Cardiac fibroblast (primary cell): Measurements from ENCODE around the gene ADARB1.
A peak's percentile ranks its signal among the peaks of the same experiment; 100 is the strongest.
"Not testable (repeated sequence)": the region's sequence is repeated elsewhere in the genome, so short reads cannot be mapped to it uniquely, and the experiment has no call there.

Source experiments
- DNase-seq, 2 donors: peaks; one replicate each; pipeline versions ENCODE4 v3.0.0 to v3.0.0-alpha.2; 2010; ENCODE audit warnings: low read depth in 2 of 2
- H3K4me3 ChIP-seq, 2 donors: replicated peaks in 1 of 2; 1 replicate in 1 of 2; 2 replicates in 1 of 2; pipeline ENCODE4 v1.5.1; 2011; ENCODE audit warnings: low read depth in 2 of 2, low read length in 2 of 2, mild to moderate bottlenecking in 2 of 2, moderate library complexity in 1 of 2
- CTCF ChIP-seq: IDR thresholded peaks from one replicate; pipeline ENCODE4 v1.5.1; 2011; ENCODE audit warnings: low read depth, mild to moderate bottlenecking, low read length, inconsistent platforms

ADARB1 gene

GRCh38 chr21:45130324-45130774 lies 56.0 kb downstream of the ADARB1 start:
- H3K4me3 ChIP-seq = peak overlapping the region; percentile 30 to 41
- TF ChIP-seq CTCF = no peak
- peak; percentile 81 to 83 for DNase-seq

- no peak for TF ChIP-seq CTCF
- H3K4me3 ChIP-seq = no peak overlapping the region
- DNase-seq = no peak
These were observed 57.2 kb downstream of the ADARB1 start for GRCh38 chr21:45131537-45131999.

GRCh38 chr21:45132841-45133573 lies 58.6 kb downstream of the ADARB1 start:
- TF ChIP-seq CTCF = no peak
- peak in 1 of 2 donors; percentile 25 for DNase-seq
- H3K4me3 ChIP-seq = no peak overlapping the region

GRCh38 chr21:45133574-45134278 lies 59.3 kb downstream of the ADARB1 start:
- DNase-seq, H3K4me3 ChIP-seq: not testable (repeated sequence)

GRCh38 chr21:45134279-45135076 lies 60.1 kb downstream of the ADARB1 start:
- no peak overlapping the region for H3K4me3 ChIP-seq
- no peak for DNase-seq
- TF ChIP-seq CTCF = no peak

GRCh38 chr21:45135122-45135521 lies 60.7 kb downstream of the ADARB1 start:
- no peak for DNase-seq
- H3K4me3 ChIP-seq = no peak overlapping the region
- no peak for TF ChIP-seq CTCF

GRCh38 chr21:45135868-45136267 lies 61.5 kb downstream of the ADARB1 start:
- TF ChIP-seq CTCF = no peak
- no peak for DNase-seq
- no peak overlapping the region for H3K4me3 ChIP-seq
